Smooth muscle cell of the brain vasculature (primary cell): Measurements from ENCODE around the gene GRAMD2B.

Source experiments
- DNase-seq: peaks from one replicate; pipeline ENCODE4 v3.0.0-alpha.2; 2012; ENCODE audit warnings: low read depth, low spot score

GRAMD2B gene

DNA sequence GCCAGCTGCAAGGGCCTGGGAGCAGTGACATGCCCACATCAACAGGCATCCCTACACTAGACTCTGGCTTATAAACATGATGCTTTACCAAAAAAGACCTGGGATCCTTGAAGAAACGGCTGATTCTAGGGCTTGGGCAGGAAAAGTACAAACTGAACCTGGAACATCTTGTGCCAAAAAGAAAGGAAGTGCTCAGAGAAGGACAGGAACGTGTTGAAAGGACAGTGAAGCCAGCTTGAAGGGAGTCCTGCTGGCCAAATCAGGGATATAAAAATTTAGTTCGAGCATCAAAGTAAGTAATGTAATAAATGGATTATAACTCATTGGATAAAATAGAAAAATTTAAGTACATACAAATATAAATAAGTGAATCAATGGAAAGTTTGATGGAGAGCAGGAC is 113.7 kb downstream of the GRAMD2B start:
- DNase-seq: no peak

DNA sequence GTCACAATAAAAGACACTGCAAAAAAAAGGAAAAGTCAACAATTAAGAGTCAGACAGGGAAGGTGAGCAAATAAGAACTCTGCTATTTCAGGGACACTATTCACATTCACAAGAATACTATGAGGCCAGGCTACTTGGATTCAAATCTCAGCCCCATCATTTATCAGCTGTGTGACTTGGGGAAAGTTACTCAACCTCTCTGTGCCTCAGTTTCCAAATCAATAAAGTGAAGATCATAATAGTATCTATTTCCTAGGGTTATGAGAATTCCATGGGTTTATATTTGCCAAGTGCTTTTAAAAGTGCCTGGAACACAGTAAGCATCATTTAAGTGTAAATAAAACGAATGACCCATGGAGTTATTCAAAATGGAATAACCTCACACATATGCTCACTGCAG is 115.4 kb downstream of the GRAMD2B start:
- no peak for DNase-seq

DNA sequence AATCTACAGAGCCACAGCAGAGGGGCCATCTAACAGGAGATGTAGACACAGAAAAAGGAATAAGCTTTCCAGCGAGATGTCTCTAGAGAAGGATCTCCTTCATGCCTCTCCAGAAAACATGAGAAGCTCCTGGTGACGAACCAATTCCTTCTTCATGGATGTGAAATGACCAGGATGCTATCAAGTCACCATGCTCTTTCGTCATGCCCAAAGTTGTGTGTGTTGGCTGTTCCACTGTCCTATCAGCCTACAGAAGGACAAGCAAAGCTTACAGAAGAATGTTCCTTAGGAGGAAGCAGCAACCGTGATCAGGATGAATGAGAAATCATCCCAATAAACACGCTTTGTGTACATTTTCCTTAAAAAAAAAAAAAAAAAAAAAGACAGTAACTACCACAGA is 117.4 kb downstream of the GRAMD2B start:
- no peak for DNase-seq

DNA sequence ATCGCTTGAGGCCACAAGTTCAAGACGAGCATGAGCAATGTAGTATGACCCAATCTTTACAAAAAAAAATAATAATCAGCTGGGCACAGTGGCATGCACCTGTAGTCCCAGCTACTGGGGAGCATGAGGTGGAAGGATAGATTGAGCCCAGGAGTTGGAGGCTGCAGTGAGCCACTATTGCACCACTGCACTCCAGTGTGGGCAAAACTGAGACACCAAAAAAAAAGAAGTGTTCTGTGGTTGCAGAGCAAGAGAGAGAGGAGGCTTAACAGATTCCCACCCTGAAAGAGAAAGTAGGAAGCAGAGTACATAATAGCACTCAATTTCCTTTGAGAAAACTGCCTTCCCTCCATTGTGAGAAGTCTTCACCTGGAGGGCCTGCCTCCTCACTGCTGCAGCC is 119.2 kb downstream of the GRAMD2B start:
- no peak for DNase-seq

DNA sequence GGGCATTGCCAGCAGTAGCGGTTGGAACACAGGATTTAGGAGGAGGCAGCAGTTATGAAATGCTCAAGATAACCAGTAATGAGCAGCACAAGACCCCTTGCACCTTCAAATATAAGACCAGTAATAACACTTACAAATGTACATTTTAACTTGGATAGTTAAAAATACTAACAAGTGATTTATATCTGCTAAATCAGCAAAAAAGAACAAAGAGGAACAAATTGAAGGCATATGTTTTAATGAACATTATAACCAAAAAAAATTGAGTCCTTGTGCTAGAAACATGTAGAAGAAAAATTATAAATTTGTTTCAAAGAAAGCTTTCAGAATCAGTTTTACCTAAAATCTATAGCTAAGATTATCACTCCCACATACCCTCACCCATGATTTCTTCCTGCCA is 119.8 kb downstream of the GRAMD2B start:
- DNase-seq: no peak

DNA sequence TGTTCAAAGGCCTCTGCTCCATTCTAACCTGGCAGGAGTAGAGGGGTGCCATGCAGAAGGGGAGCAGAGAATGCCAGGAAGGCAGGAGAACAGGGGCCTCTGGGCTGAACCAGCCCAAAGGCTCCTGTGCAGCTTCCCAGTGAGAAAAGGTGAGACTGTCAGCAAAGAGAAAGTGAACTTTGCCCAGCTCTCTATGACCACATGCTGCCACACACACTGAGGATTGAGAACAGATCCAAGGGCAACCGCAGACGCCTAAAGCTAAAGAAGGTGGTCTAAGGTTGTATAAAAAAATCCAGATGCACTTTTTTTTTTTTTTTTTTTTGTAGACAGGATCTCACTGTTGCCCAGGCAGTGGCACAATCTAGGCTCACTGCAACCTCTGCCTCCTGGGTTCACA is 120.5 kb downstream of the GRAMD2B start:
- no peak for DNase-seq
